Liver (tissue), 9 donors: ENCODE measurements around the gene CTBP1. TPM values are rescaled to one million over a fixed set of nuclear protein-coding genes. Genes with fewer than 3 reads are reported as not detected.
A peak's percentile ranks its signal among the peaks of the same experiment; 100 is the strongest.

Experiments used
- DNase-seq: peaks from one replicate; pipeline ENCODE4 v3.0.0-alpha.2; 2017; ENCODE audit warnings: low spot score
- H3K27ac ChIP-seq, 2 donors: one replicate each; pipeline ENCODE4 v1.7.0; 2013; ENCODE audit warnings: inconsistent platforms in 2 of 2, low read length in 2 of 2, control low read depth in 1 of 2, low read depth in 1 of 2, mild to moderate bottlenecking in 1 of 2
- H3K27me3 ChIP-seq, 4 donors: one replicate each; pipeline versions ENCODE4 v1.6.1 to v1.7.0; 2013; ENCODE audit warnings: low read length in 3 of 4, inconsistent platforms in 1 of 4, mild to moderate bottlenecking in 1 of 4, moderate library complexity in 1 of 4; ENCODE audit not compliant: control insufficient read depth in 4 of 4, insufficient read depth in 4 of 4
- H3K36me3 ChIP-seq, 4 donors: one replicate each; pipeline versions ENCODE4 v1.6.1 to v1.7.0; 2013; ENCODE audit warnings: low read length in 3 of 4, mild to moderate bottlenecking in 3 of 4, low read depth in 1 of 4, moderate library complexity in 1 of 4; ENCODE audit not compliant: control insufficient read depth in 4 of 4, insufficient read depth in 3 of 4
- H3K4me1 ChIP-seq, 4 donors: one replicate each; pipeline versions ENCODE4 v1.6.1 to v1.7.0; 2013; ENCODE audit warnings: low read length in 3 of 4, mild to moderate bottlenecking in 3 of 4, moderate library complexity in 1 of 4; ENCODE audit not compliant: control insufficient read depth in 4 of 4, insufficient read depth in 4 of 4
- H3K4me3 ChIP-seq, 3 donors: one replicate each; pipeline versions ENCODE4 v1.6.1 to v1.7.0; 2013; ENCODE audit warnings: low read length in 3 of 3, control low read depth in 1 of 3, low read depth in 1 of 3, mild to moderate bottlenecking in 1 of 3
- H3K9ac ChIP-seq, 2 donors: one replicate each; pipeline ENCODE4 v1.7.0; 2013; ENCODE audit warnings: low read length in 2 of 2, mild to moderate bottlenecking in 2 of 2, moderate library complexity in 2 of 2, control low read depth in 1 of 2, low read depth in 1 of 2
- H3K9me3 ChIP-seq, 4 donors: one replicate each; pipeline versions ENCODE4 v1.6.1 to v1.7.0; 2013; ENCODE audit warnings: low read length in 3 of 4; ENCODE audit not compliant: control insufficient read depth in 4 of 4
- ATF3 ChIP-seq: IDR thresholded peaks from 2 replicates; pipeline ENCODE4 v1.6.1; 2016; ENCODE audit warnings: antibody characterized with exemption
- EGR1 ChIP-seq, 2 donors: IDR thresholded peaks; 2 replicates each; pipeline ENCODE4 v1.6.1; 2016 to 2018; ENCODE audit warnings: antibody characterized with exemption in 2 of 2, low read depth in 2 of 2
- FOXA1 ChIP-seq: IDR thresholded peaks from 2 replicates; pipeline ENCODE4 v1.6.1; 2016; ENCODE audit warnings: antibody characterized with exemption
- FOXA2 ChIP-seq: IDR thresholded peaks from 2 replicates; pipeline ENCODE4 v1.6.1; 2016; ENCODE audit warnings: antibody characterized with exemption
- GABPA ChIP-seq, 2 donors: IDR thresholded peaks in 1 of 2; conservative IDR thresholded peaks in 1 of 2; 2 replicates each; pipeline ENCODE4 v1.6.1; 2016; ENCODE audit warnings: antibody characterized with exemption in 2 of 2, mild to moderate bottlenecking in 1 of 2, moderate library complexity in 1 of 2
- HNF4A ChIP-seq, 2 donors: conservative IDR thresholded peaks; 2 replicates each; pipeline ENCODE4 v1.6.1; 2016; ENCODE audit warnings: antibody characterized with exemption in 2 of 2, mild to moderate bottlenecking in 2 of 2
- HNF4G ChIP-seq: IDR thresholded peaks from 2 replicates; pipeline ENCODE4 v1.6.1; 2016; ENCODE audit warnings: antibody characterized with exemption
- JUND ChIP-seq, 2 donors: IDR thresholded peaks; 2 replicates each; pipeline ENCODE4 v1.6.1; 2016; ENCODE audit warnings: antibody characterized with exemption in 2 of 2
- NR2F2 ChIP-seq: IDR thresholded peaks from 2 replicates; pipeline ENCODE4 v1.6.1; 2016; ENCODE audit warnings: antibody characterized with exemption
- RAD21 ChIP-seq, 2 donors: IDR thresholded peaks; 2 replicates each; pipeline ENCODE4 v1.6.1; 2016; ENCODE audit warnings: antibody characterized with exemption in 2 of 2, mild to moderate bottlenecking in 2 of 2
- REST ChIP-seq: IDR thresholded peaks from 2 replicates; pipeline ENCODE4 v1.6.1; 2016; ENCODE audit warnings: antibody characterized with exemption, mild to moderate bottlenecking
- RXRA ChIP-seq, 2 donors: IDR thresholded peaks; 2 replicates each; pipeline ENCODE4 v1.6.1; 2017 to 2018; ENCODE audit warnings: antibody characterized with exemption in 2 of 2, mild to moderate bottlenecking in 1 of 2
- SP1 ChIP-seq: IDR thresholded peaks from 2 replicates; pipeline ENCODE4 v1.6.1; 2018; ENCODE audit warnings: antibody characterized with exemption, mild to moderate bottlenecking
- TAF1 ChIP-seq: conservative IDR thresholded peaks from 2 replicates; pipeline ENCODE4 v1.6.1; 2016; ENCODE audit warnings: antibody characterized with exemption, mild to moderate bottlenecking
- YY1 ChIP-seq: IDR thresholded peaks from 2 replicates; pipeline ENCODE4 v1.6.1; 2016; ENCODE audit warnings: antibody characterized with exemption, mild to moderate bottlenecking
- WGBS: extraction: QIAGEN DNeasy Blood & Tissue Kit; methylation state at CpG from one replicate; pipeline ENCODE4 v1.1.7; 2013; 5-methylcytosine and 5-hydroxymethylcytosine counted together
- polyA plus RNA-seq, 2 donors: library from polyadenylated mRNA; stranded (reverse) in 1 of 2; unstranded in 1 of 2; fragments of 200-250 nt in 1 of 2; fragments of >200 nt in 1 of 2; fragmentation: Nextera tagmentation in 1 of 2; extraction: Ambion mirVana in 1 of 2; gene quantifications; one replicate each; pipeline versions ENCODE4 v1.2.1 to v1.2.3, GENCODE V29; 2013 to 2015
- total RNA-seq, 2 donors: library from RNA; depleted of rRNA; stranded (reverse); fragments of >200 nt; gene quantifications; one replicate each; pipeline ENCODE4 v1.2.3, GENCODE V29; 2014
- TF ChIP-seq, protein P1 (sequence below): fragments of 150-350 bp; IDR thresholded peaks from 2 replicates; pipeline ENCODE4 v1.5.1; 2017; ENCODE audit warnings: improper control_type of control experiment, low read depth, low read length; ENCODE audit not compliant: missing input control
- TF ChIP-seq, protein P2 (sequence below): IDR thresholded peaks from 2 replicates; pipeline ENCODE4 v1.6.1; 2016; ENCODE audit warnings: antibody characterized with exemption
- donor health status: healthy.
- donor health status: healthy.
- donor health status: healthy.
- donor health status: healthy.
- donor health status: healthy.

CTBP1 gene
- total and polyA plus RNA-seq, 4 donors, result 27.5 to 156 (median 79.5) TPM

DNA sequence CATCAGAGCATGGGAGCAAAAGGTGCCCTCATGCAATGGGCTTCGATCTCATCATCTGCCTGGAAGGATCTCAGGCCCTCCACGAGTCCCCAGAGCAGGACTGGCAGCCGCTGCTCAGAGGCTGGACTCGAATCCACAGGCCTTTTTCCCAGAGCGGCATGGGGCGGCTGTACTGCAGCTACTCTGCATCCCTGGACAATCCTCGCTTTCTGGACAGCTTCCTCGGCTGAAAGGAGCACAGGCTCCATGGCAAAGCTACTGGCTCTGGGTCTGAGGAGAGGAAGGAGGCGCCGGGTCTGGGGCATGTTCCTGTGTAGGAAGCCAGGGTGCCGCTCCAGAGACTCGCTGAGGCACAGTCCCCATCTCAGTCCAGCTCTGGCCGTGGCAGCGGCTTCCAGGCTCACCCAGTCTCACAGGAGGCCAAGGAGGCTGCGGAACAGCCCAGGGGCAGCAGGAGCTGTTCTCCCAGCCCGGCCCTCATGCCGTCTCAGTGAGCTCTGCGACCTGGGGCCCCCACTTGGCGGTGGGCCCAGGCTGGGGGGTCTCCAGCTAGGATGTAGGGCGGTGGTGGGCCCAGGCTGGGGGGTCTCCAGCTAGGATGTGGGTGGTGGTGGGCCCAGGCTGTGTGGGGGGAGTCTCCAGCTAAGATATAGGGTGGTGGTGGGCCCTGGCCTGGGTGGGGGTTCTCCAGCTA, 73.8 kb downstream of the CTBP1 start:
- H3K36me3 ChIP-seq, result peaks cover 0 to 2% (median under 1%) of the 10 kb centered on the region in 4 donors
- TF ChIP-seq, protein P1, sequence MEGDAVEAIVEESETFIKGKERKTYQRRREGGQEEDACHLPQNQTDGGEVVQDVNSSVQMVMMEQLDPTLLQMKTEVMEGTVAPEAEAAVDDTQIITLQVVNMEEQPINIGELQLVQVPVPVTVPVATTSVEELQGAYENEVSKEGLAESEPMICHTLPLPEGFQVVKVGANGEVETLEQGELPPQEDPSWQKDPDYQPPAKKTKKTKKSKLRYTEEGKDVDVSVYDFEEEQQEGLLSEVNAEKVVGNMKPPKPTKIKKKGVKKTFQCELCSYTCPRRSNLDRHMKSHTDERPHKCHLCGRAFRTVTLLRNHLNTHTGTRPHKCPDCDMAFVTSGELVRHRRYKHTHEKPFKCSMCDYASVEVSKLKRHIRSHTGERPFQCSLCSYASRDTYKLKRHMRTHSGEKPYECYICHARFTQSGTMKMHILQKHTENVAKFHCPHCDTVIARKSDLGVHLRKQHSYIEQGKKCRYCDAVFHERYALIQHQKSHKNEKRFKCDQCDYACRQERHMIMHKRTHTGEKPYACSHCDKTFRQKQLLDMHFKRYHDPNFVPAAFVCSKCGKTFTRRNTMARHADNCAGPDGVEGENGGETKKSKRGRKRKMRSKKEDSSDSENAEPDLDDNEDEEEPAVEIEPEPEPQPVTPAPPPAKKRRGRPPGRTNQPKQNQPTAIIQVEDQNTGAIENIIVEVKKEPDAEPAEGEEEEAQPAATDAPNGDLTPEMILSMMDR, result no peak
- TF ChIP-seq NR2F2, result no peak
- TF ChIP-seq EGR1 (IDR thresholded peaks at IDR 0.05; ENCODE audit: low read depth in 2 of 2), result no peak
- TF ChIP-seq GABPA (IDR thresholded peaks at IDR 0.05 in 1 of 2, conservative IDR thresholded peaks at IDR 0.05 in 1 of 2), result no peak
- no peak for TF ChIP-seq TAF1
- TF ChIP-seq ATF3, result no peak
- TF ChIP-seq, protein P2, sequence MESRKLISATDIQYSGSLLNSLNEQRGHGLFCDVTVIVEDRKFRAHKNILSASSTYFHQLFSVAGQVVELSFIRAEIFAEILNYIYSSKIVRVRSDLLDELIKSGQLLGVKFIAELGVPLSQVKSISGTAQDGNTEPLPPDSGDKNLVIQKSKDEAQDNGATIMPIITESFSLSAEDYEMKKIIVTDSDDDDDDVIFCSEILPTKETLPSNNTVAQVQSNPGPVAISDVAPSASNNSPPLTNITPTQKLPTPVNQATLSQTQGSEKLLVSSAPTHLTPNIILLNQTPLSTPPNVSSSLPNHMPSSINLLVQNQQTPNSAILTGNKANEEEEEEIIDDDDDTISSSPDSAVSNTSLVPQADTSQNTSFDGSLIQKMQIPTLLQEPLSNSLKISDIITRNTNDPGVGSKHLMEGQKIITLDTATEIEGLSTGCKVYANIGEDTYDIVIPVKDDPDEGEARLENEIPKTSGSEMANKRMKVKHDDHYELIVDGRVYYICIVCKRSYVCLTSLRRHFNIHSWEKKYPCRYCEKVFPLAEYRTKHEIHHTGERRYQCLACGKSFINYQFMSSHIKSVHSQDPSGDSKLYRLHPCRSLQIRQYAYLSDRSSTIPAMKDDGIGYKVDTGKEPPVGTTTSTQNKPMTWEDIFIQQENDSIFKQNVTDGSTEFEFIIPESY, result no peak
- no peak for TF ChIP-seq FOXA2
- DNase-seq, result no peak
- 93% methylated on average over 20 of the region's 20 CpGs for WGBS
- H3K27me3 ChIP-seq, result no peaks in the 10 kb centered on the region
- no peak overlapping the region for H3K4me3 ChIP-seq
- H3K27ac ChIP-seq, result peak overlapping the region; percentile 98 to 99
- H3K9ac ChIP-seq, result no peak overlapping the region
- peaks cover 0 to 2% (median 0%) of the 10 kb centered on the region in 4 donors for H3K9me3 ChIP-seq
- peaks cover 20 to 83% (median 41%) of the 10 kb centered on the region in 4 donors for H3K4me1 ChIP-seq

GRCh38 chr4:1172971-1173757, 75.8 kb downstream of the CTBP1 start:
- no peaks in the 10 kb centered on the region for H3K9me3 ChIP-seq
- no peak for DNase-seq
- peak overlapping the region; percentile 98 to 99 for H3K27ac ChIP-seq
- H3K36me3 ChIP-seq, result peaks cover under 1 to 6% (median 6%) of the 10 kb centered on the region in 4 donors
- peak overlapping the region; percentile 10 to 80 for H3K9ac ChIP-seq
- 21% methylated on average over 20 of the region's 20 CpGs for WGBS
- H3K27me3 ChIP-seq, result no peaks in the 10 kb centered on the region
- peaks cover 13 to 70% (median 35%) of the 10 kb centered on the region in 4 donors for H3K4me1 ChIP-seq
- H3K4me3 ChIP-seq, result peak overlapping the region in 2 of 3 donors; percentile 32 to 75
- TF ChIP-seq, protein P2, result no peak
- TF ChIP-seq FOXA2 (peak; percentile 29), HNF4A (conservative IDR thresholded peaks at IDR 0.05) (peak; percentile 35 to 75), RAD21 (IDR thresholded peaks at IDR 0.05) (peak; percentile 36 to 37), SP1 (peak; percentile 78), RXRA (IDR thresholded peaks at IDR 0.05) (peak in 1 of 2 donors; percentile 62), FOXA1 (no peak), JUND (IDR thresholded peaks at IDR 0.05) (peak in 1 of 2 donors; percentile 59), NR2F2 (no peak), EGR1 (IDR thresholded peaks at IDR 0.05; ENCODE audit: low read depth in 2 of 2) (peak in 1 of 2 donors; percentile 48), REST (peak; percentile 72), HNF4G (no peak), YY1 (peak; percentile 58), ATF3 (no peak)
